22Rv1 (cell line): ENCODE data around the gene ADORA1.

ENCODE experiments used
- CTCF ChIP-seq: fragments of 450-650 bp; IDR thresholded peaks from 2 replicates; pipeline ENCODE4 v1.5.1; 2017; ENCODE audit warnings: mild to moderate bottlenecking
- ZFX ChIP-seq: fragments of 450-650 bp; IDR thresholded peaks from 2 replicates; pipeline ENCODE4 v1.6.1; 2017; ENCODE audit warnings: antibody characterized with exemption, borderline replicate concordance

- TF ChIP-seq CTCF (no peak), ZFX (no peak)
These were observed 50.6 kb downstream of the ADORA1 start for GRCh38 chr1:203178083-203178482.
